ENCODE data around the gene TCTA.

TCTA gene

GRCh38 chr3:49461443-49462171 lies 49.4 kb downstream of the TCTA start:
- peak; percentile 21 to 48 (median 42) for DNase-seq

GRCh38 chr3:49462222-49462621 lies 50.0 kb downstream of the TCTA start:
- DNase-seq, result peak; percentile 52 to 67 (median 57)

DNA sequence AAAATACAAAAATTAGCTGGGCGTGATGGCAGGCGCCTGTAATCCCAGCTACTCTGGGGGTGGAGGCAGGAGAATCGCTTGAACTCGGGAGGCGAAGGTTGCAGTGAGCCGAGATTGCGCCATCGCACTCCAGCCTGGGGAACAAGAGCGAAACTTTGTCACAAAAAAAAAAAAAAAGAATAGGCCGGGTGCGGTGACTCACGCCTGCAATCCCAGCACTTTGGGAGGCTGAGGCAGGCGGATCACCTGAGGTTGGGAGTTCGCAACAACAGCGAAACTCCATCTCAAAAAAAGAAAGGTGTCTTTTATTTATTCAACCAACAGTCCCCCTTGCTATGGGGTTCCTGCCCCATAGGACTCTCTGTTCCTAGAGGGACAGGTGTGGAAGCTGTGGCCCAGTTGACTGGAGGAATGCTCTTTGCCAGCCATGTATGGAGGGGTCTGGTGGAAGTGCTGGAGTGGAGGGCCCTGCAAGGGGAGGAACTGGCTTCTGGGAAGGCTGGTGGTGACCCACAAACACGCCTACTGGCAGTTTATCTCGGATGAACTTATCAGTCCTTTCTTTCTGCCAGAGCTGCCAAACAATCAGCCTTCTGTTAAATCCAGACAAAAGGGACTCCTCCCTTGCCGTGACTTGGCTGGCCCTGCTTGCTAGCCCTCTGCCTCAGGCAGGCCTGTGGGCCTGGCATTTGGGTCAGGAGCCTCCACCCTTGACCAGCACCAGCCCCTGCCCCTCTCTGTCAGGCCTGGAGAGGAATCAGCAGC lies 53.2 kb downstream of the TCTA start:
- DNase-seq, result peak; percentile 55 to 61 (median 60)
